Measurements from ENCODE around the gene GPR15. TPM values are rescaled to one million over a fixed set of nuclear protein-coding genes. Genes with fewer than 3 reads are reported as not detected.

Gene GPR15
- total and polyA plus RNA-seq, 10 donors: 0.30 to 11.9 (median 2.6) TPM; not detected in 1

DNA sequence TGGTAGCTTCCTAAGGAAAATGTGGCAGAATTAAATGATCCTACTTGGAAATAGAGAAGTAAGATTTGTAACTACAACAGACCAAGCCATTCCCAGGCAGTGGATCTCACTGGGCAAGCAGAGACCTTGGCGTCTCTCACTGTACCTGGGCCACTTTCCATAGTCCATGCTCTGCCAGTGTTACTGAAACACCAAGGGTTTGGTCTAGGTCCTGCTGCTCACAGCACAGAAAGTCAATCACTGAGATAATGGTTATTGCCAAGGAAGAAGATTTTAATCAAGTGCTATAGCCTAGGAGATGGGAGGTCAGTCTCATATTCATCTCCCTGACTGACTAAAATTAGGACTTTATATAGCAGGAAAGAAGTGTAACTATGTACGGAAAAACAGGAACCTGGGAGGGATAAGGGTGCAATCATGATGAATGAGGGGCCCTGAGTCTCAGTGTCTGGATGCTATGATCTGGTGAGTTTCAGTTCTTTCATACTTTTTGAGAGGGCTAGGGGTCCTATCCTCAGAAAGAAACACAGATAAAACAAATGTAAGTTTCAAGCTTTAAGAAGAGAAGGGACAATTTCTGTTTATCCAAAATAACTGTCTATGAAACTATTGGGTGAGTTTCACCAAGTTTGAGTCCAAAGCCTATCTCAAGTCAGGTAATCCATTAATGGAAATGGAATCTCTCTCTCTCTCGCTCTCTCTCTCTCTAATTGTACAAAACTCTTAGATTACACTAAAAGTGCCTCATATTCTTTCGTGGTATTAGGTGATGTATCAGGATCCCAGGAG is 20.6 kb downstream of the GPR15 start:
- Histone ChIP-seq H3K36me3 (no peaks in the 10 kb centered on the region), H3K4me1 (peaks cover 0 to 13% (median 0%) of the 10 kb centered on the region in 6 donors), H3K4me3 (no peak overlapping the region), H3K27me3 (replicated peaks in 1 of 7) (peaks cover 0 to 5% (median 0%) of the 10 kb centered on the region in 7 donors), H3K9me3 (no peaks in the 10 kb centered on the region), H3K27ac (peak overlapping the region in 4 of 8 donors; percentile 22 to 57 (median 35))
- TF ChIP-seq, protein P1, sequence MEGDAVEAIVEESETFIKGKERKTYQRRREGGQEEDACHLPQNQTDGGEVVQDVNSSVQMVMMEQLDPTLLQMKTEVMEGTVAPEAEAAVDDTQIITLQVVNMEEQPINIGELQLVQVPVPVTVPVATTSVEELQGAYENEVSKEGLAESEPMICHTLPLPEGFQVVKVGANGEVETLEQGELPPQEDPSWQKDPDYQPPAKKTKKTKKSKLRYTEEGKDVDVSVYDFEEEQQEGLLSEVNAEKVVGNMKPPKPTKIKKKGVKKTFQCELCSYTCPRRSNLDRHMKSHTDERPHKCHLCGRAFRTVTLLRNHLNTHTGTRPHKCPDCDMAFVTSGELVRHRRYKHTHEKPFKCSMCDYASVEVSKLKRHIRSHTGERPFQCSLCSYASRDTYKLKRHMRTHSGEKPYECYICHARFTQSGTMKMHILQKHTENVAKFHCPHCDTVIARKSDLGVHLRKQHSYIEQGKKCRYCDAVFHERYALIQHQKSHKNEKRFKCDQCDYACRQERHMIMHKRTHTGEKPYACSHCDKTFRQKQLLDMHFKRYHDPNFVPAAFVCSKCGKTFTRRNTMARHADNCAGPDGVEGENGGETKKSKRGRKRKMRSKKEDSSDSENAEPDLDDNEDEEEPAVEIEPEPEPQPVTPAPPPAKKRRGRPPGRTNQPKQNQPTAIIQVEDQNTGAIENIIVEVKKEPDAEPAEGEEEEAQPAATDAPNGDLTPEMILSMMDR (IDR thresholded peaks at IDR 0.05 in 8 of 11, conservative IDR thresholded peaks at IDR 0.05 in 3 of 11): no peak
- TF ChIP-seq POLR2A (IDR thresholded peaks at IDR 0.05) (no peak), POLR2AphosphoS5 (IDR thresholded peaks at IDR 0.05) (no peak)
- intact Hi-C loops (cut with DNase I; ENCODE audit: low total_unique reads): no loop called here
- DNase-seq: no peak
- 75 to 88% (median 81%) methylated on average over 4 of the region's 4 CpGs for WGBS, 5 donors

- TF ChIP-seq POLR2A (IDR thresholded peaks at IDR 0.05) (no peak), POLR2AphosphoS5 (IDR thresholded peaks at IDR 0.05) (no peak)
- TF ChIP-seq, protein P1 (IDR thresholded peaks at IDR 0.05 in 8 of 11, conservative IDR thresholded peaks at IDR 0.05 in 3 of 11): no peak
- no peaks in the 10 kb centered on the region for H3K9me3 ChIP-seq
- H3K4me3 ChIP-seq: no peak overlapping the region
- peaks cover 0 to 5% (median 0%) of the 10 kb centered on the region in 7 donors for H3K27me3 ChIP-seq (replicated peaks in 1 of 7)
- no peak for DNase-seq
- peaks cover 0 to 13% (median 0%) of the 10 kb centered on the region in 6 donors for H3K4me1 ChIP-seq
- peak overlapping the region in 4 of 8 donors; percentile 31 to 57 (median 35) for H3K27ac ChIP-seq
- WGBS, 5 donors: 71 to 86% (median 76%) methylated on average over 6 of the region's 6 CpGs
- H3K36me3 ChIP-seq: no peaks in the 10 kb centered on the region
- intact Hi-C loops (cut with DNase I; ENCODE audit: low total_unique reads): no loop called here
Measured at GRCh38 chr3:98553021-98553563, 21.3 kb downstream of the GPR15 start.

GRCh38 chr3:98553753-98554152 is 22.0 kb downstream of the GPR15 start:
- Histone ChIP-seq H3K27ac (peak overlapping the region in 4 of 8 donors; percentile 31 to 57 (median 34)), H3K4me1 (peaks cover 0 to 13% (median 0%) of the 10 kb centered on the region in 6 donors), H3K36me3 (no peaks in the 10 kb centered on the region), H3K4me3 (no peak overlapping the region), H3K27me3 (replicated peaks in 1 of 7) (peaks cover 0 to 5% (median 0%) of the 10 kb centered on the region in 7 donors), H3K9me3 (no peaks in the 10 kb centered on the region)
- intact Hi-C loops (cut with DNase I; ENCODE audit: low total_unique reads): no loop called here
- DNase-seq: no peak
- 53 to 63% (median 56%) methylated on average over 2 of the region's 2 CpGs for WGBS, 5 donors
- no peak for TF ChIP-seq POLR2AphosphoS5 (IDR thresholded peaks at IDR 0.05)
- no peak for TF ChIP-seq POLR2A (IDR thresholded peaks at IDR 0.05)
- TF ChIP-seq, protein P1 (IDR thresholded peaks at IDR 0.05 in 8 of 11, conservative IDR thresholded peaks at IDR 0.05 in 3 of 11): no peak

- H3K27ac ChIP-seq: peak overlapping the region in 2 of 8 donors; percentile 34
- TF ChIP-seq, protein P1 (IDR thresholded peaks at IDR 0.05 in 8 of 11, conservative IDR thresholded peaks at IDR 0.05 in 3 of 11): no peak
- no peak for TF ChIP-seq POLR2A (IDR thresholded peaks at IDR 0.05)
- TF ChIP-seq POLR2AphosphoS5 (IDR thresholded peaks at IDR 0.05): no peak
- DNase-seq: no peak
- no peaks in the 10 kb centered on the region for H3K9me3 ChIP-seq
- intact Hi-C loops (cut with DNase I; ENCODE audit: low total_unique reads): no loop called here
- peaks cover 0 to 5% (median 0%) of the 10 kb centered on the region in 7 donors for H3K27me3 ChIP-seq (replicated peaks in 1 of 7)
- H3K4me3 ChIP-seq: no peak overlapping the region
- no peaks in the 10 kb centered on the region for H3K36me3 ChIP-seq
- WGBS, 5 donors: 88 to 95% (median 94%) methylated on average over 2 of the region's 2 CpGs
- H3K4me1 ChIP-seq: peaks cover 0 to 13% (median 0%) of the 10 kb centered on the region in 6 donors
Measured at GRCh38 chr3:98554580-98554979, 22.8 kb downstream of the GPR15 start.

Data from spleen (tissue), 11 donors.